ENCODE measurements around the gene NIPSNAP3A. TPM values are rescaled to one million over a fixed set of nuclear protein-coding genes. Genes with fewer than 3 reads are reported as not detected.

Gene NIPSNAP3A
- total RNA-seq, 1 experiment from 2014 or later, result 17.4 TPM

DNA sequence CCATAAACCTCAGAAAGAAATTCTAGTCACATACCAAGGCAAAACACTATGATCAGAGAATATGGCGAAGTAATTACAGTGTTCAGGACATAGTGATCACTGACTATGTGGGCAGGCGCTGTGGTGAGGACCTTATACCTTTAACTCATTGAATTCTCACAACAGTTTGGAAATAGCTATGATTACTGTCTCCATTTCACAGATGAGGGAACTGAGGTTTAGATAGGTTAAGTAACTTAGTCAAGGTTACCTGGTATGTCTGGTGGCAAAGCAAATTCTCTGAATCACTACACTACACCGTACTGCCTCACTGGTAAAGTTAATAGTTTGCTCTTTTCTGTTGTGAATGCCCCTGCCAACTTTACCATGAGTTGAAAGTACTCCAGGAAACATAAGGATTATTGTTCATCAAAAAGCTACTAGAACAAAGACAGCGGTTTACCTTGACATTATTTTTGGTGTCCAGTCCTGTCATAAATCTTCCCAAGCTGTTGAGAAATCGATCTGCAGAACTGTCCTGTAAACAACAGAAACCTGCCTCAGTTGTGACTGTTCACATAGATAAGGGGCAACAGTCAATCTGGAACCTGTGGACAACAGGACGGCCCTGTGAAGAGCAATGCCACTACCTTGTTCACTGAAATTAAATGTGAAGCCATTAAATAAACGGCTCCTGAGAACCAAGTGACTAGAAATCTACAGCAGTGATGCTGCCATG is 52.7 kb downstream of the NIPSNAP3A start:
- no TSS peak for BruUV-seq (replicated peaks)
- ATAC-seq, result no peak
- Histone ChIP-seq H3K4me3 (ENCODE audit: low read depth in 2 of 2, low read length in 2 of 2) (no peak overlapping the region), H3K36me3 (ENCODE audit: control insufficient read depth, insufficient read depth, low read length) (no peaks in the 10 kb centered on the region), H3K9me3 (ENCODE audit: control insufficient read depth, insufficient read depth, low read depth, low read length) (no peaks in the 10 kb centered on the region), H3K27me3 (ENCODE audit: control insufficient read depth, insufficient read depth, low read length) (no peaks in the 10 kb centered on the region), H3K27ac (ENCODE audit: low read length) (no peak overlapping the region), H3K4me1 (ENCODE audit: control insufficient read depth, insufficient read depth, low read length) (no peaks in the 10 kb centered on the region)
- CTCF ChIA-PET, result no interaction called here
- POLR2A ChIA-PET, result no interaction called here
- TF ChIP-seq, protein P1, sequence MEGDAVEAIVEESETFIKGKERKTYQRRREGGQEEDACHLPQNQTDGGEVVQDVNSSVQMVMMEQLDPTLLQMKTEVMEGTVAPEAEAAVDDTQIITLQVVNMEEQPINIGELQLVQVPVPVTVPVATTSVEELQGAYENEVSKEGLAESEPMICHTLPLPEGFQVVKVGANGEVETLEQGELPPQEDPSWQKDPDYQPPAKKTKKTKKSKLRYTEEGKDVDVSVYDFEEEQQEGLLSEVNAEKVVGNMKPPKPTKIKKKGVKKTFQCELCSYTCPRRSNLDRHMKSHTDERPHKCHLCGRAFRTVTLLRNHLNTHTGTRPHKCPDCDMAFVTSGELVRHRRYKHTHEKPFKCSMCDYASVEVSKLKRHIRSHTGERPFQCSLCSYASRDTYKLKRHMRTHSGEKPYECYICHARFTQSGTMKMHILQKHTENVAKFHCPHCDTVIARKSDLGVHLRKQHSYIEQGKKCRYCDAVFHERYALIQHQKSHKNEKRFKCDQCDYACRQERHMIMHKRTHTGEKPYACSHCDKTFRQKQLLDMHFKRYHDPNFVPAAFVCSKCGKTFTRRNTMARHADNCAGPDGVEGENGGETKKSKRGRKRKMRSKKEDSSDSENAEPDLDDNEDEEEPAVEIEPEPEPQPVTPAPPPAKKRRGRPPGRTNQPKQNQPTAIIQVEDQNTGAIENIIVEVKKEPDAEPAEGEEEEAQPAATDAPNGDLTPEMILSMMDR (IDR thresholded peaks at IDR 0.05), result no peak
- TF ChIP-seq, protein P2, sequence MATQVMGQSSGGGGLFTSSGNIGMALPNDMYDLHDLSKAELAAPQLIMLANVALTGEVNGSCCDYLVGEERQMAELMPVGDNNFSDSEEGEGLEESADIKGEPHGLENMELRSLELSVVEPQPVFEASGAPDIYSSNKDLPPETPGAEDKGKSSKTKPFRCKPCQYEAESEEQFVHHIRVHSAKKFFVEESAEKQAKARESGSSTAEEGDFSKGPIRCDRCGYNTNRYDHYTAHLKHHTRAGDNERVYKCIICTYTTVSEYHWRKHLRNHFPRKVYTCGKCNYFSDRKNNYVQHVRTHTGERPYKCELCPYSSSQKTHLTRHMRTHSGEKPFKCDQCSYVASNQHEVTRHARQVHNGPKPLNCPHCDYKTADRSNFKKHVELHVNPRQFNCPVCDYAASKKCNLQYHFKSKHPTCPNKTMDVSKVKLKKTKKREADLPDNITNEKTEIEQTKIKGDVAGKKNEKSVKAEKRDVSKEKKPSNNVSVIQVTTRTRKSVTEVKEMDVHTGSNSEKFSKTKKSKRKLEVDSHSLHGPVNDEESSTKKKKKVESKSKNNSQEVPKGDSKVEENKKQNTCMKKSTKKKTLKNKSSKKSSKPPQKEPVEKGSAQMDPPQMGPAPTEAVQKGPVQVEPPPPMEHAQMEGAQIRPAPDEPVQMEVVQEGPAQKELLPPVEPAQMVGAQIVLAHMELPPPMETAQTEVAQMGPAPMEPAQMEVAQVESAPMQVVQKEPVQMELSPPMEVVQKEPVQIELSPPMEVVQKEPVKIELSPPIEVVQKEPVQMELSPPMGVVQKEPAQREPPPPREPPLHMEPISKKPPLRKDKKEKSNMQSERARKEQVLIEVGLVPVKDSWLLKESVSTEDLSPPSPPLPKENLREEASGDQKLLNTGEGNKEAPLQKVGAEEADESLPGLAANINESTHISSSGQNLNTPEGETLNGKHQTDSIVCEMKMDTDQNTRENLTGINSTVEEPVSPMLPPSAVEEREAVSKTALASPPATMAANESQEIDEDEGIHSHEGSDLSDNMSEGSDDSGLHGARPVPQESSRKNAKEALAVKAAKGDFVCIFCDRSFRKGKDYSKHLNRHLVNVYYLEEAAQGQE (IDR thresholded peaks at IDR 0.05; ENCODE audit: insufficient read depth in 1 of 2, low read depth in 2 of 2, low read length in 1 of 2), result no peak
- TF ChIP-seq POLR2AphosphoS5 (IDR thresholded peaks at IDR 0.05; ENCODE audit: low read depth, low read length), result no peak
- no peak for DNase-seq (ENCODE audit: low read depth, low spot score)
- in situ Hi-C loops (cut with HindIII; ENCODE audit: low pct_unique_long_range_greater_than_20kb, low sequenced_read_pairs), result no loop called here
- intact Hi-C loops (cut with micrococcal nuclease; ENCODE audit: unreplicated experiment), result loop anchor here (10.0 kb wide), 1 partner anchor 355 kb away; no protein-coding TSS in a partner anchor

DNA sequence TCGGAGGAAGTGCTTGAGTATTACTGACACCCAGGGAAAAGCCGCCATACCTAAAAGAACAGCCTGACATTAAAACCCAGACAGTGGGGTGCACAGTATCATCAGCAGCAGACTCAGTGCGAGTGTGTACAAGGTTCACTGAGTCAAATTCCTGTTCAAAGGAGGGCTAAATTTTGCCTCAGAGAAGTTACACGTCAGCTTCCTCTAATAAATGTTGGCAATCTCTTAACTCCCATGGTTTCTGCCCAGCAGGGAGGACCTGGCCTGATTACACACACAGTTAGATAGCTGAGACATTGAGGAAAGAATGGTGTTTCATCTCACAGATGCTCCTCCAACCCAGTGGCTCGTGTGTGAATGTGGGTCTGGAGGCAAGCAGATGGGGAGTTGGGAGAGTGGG is 54.6 kb downstream of the NIPSNAP3A start:
- CTCF ChIA-PET, result no interaction called here
- Histone ChIP-seq H3K27me3 (ENCODE audit: control insufficient read depth, insufficient read depth, low read length) (no peaks in the 10 kb centered on the region), H3K36me3 (ENCODE audit: control insufficient read depth, insufficient read depth, low read length) (no peaks in the 10 kb centered on the region), H3K4me1 (ENCODE audit: control insufficient read depth, insufficient read depth, low read length) (no peaks in the 10 kb centered on the region), H3K27ac (ENCODE audit: low read length) (no peak overlapping the region), H3K9me3 (ENCODE audit: control insufficient read depth, insufficient read depth, low read depth, low read length) (no peaks in the 10 kb centered on the region), H3K4me3 (ENCODE audit: low read depth in 2 of 2, low read length in 2 of 2) (no peak overlapping the region)
- in situ Hi-C loops (cut with HindIII; ENCODE audit: low pct_unique_long_range_greater_than_20kb, low sequenced_read_pairs) (no loop called here), intact Hi-C loops (cut with micrococcal nuclease; ENCODE audit: unreplicated experiment) (loop anchor here (10.0 kb wide), 1 partner anchor 353 kb away; no protein-coding TSS in a partner anchor)
- BruUV-seq (replicated peaks), result no TSS peak
- TF ChIP-seq POLR2AphosphoS5 (IDR thresholded peaks at IDR 0.05; ENCODE audit: low read depth, low read length), result no peak
- no peak for TF ChIP-seq TCF7L2 (IDR thresholded peaks at IDR 0.05; ENCODE audit: low read depth, low read length)
- TF ChIP-seq, protein P2 (IDR thresholded peaks at IDR 0.05; ENCODE audit: insufficient read depth in 1 of 2, low read depth in 2 of 2, low read length in 1 of 2), result no peak
- no peak for TF ChIP-seq SIN3A (IDR thresholded peaks at IDR 0.05; ENCODE audit: borderline replicate concordance, insufficient read depth, low read depth, low read length)
- TF ChIP-seq, protein P1 (IDR thresholded peaks at IDR 0.05), result no peak
- DNase-seq (ENCODE audit: low read depth, low spot score) (no peak), ATAC-seq (no peak)
- POLR2A ChIA-PET, result interaction anchor here (0.6 kb wide), 1 partner anchor 456 kb away, joined by 4 read pairs; no protein-coding TSS in a partner anchor

Measured in Panc1 (cell line).